Lung (tissue), 12 donors: Measurements from ENCODE around the gene THAP4. TPM values are rescaled to one million over a fixed set of nuclear protein-coding genes. Genes with fewer than 3 reads are reported as not detected.

Experiments used
- ATAC-seq: fragments of 200-7000 bp; cut with Tn5 transposase; one replicate; pipeline ENCODE4 v1.9.1; 2020; ENCODE audit warnings: moderate number of reproducible peaks; ENCODE audit not compliant: insufficient read depth, low FRiP score
- DNase-seq, 3 donors: peaks; one replicate each; pipeline ENCODE4 v3.0.0-alpha.2; 2013 to 2017
- H3K27ac ChIP-seq, 2 donors: one replicate each; pipeline ENCODE4 v1.5.1; 2013; ENCODE audit warnings: mild to moderate bottlenecking in 2 of 2, moderate library complexity in 2 of 2, control low read depth in 1 of 2, inconsistent platforms in 1 of 2, low read depth in 1 of 2, low read length in 1 of 2
- H3K27me3 ChIP-seq, 3 donors: one replicate each; pipeline ENCODE4 v1.5.1; 2013; ENCODE audit warnings: low read length in 2 of 3; ENCODE audit not compliant: control insufficient read depth in 3 of 3, insufficient read depth in 3 of 3
- H3K36me3 ChIP-seq, 4 donors: one replicate each; pipeline ENCODE4 v1.5.1; 2013; ENCODE audit warnings: low read length in 4 of 4, mild to moderate bottlenecking in 1 of 4, moderate library complexity in 1 of 4; ENCODE audit not compliant: control insufficient read depth in 4 of 4, insufficient read depth in 4 of 4
- H3K4me1 ChIP-seq, 5 donors: one replicate each; pipeline ENCODE4 v1.5.1; 2013; ENCODE audit warnings: low read length in 5 of 5, mild to moderate bottlenecking in 2 of 5, moderate library complexity in 1 of 5; ENCODE audit not compliant: control insufficient read depth in 5 of 5, insufficient read depth in 5 of 5
- H3K4me3 ChIP-seq: one replicate; pipeline ENCODE4 v1.5.1; 2013; ENCODE audit warnings: mild to moderate bottlenecking, control low read depth, moderate library complexity
- H3K9ac ChIP-seq, 2 donors: one replicate each; pipeline ENCODE4 v1.5.1; 2013; ENCODE audit warnings: low read length in 2 of 2, control low read depth in 1 of 2; ENCODE audit not compliant: insufficient read depth in 1 of 2
- H3K9me3 ChIP-seq, 4 donors: one replicate each; pipeline ENCODE4 v1.5.1; 2013; ENCODE audit warnings: low read length in 3 of 4, mild to moderate bottlenecking in 1 of 4, moderate library complexity in 1 of 4; ENCODE audit not compliant: control insufficient read depth in 4 of 4, insufficient read depth in 3 of 4
- WGBS, 2 donors: extraction: QIAGEN DNeasy Blood & Tissue Kit; methylation state at CpG; one replicate each; pipeline ENCODE4 v1.1.7; 2013; 5-methylcytosine and 5-hydroxymethylcytosine counted together
- polyA plus RNA-seq, 2 donors: library from polyadenylated mRNA; stranded (reverse); fragments of 200-250 nt; gene quantifications; one replicate each; pipeline ENCODE4 v1.2.1, GENCODE V29; 2013
- total RNA-seq, 2 donors: library from RNA; depleted of rRNA in 1 of 2; stranded (reverse); fragments of >200 nt in 1 of 2; gene quantifications; one replicate each; pipeline ENCODE4 v1.2.1, GENCODE V29; 2014 to 2021
- TF ChIP-seq, protein P1 (sequence below): IDR thresholded peaks from 2 replicates; pipeline ENCODE4 v1.5.1; 2012; ENCODE audit warnings: mild to moderate bottlenecking; ENCODE audit errors: control extremely low read depth, extremely low read depth
- donor health status: control.
- donor health status: control.
- donor health status: Bipolar disorder and iron deficiency.
- donor health status: healthy.
- donor health status: DM: yes; HTN: yes; CAD: no.

The THAP4 gene
- total and polyA plus RNA-seq, 4 donors, result 40.0 to 53.7 (median 45.0) TPM

DNA sequence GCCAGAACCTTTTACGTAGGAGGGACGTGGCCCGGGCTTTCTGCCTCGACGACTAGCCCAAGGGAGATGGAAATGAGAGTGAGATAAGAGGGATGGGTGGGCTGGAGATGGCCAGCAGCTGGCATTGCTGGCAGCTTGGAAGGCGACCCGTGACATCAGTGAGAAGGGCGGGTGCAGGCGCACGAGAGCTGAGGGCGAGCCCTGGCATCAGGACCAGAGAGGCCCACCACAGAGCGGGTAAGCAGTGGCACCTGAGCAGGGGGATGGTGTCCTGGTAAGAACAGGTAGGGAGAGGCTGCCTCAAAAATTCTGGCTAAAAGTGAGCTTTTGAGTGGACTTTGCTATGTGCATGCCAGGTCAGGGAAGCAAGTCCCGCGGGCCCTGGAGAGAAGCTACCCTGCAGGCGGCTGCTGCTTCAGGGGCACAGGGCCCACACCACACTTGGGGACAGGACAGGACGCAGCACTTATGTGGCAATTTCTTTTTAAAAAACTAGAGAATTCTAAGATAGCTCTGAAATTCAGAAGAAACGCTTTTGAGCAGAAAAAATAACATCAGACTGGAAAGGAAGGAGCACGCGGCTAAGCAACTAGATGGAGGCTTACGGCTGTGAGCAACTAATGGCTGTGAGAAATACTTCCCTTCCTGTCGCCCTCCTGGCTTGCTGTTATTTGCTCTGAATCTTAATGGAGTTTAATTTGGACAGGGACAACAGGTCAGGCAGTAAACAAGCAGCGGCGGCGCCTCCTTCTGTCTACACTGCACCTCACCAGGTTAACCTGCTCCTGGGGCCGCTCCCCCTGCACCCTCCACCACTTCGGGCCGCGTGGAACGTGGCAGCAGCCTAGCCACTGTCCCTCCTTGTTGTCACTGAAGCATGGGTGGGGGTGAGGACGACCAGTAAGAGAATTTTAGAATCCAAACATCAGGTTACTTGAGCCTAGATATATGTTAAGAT is 20.5 kb downstream of the THAP4 start:
- 86 to 90% methylated on average over 30 of the region's 30 CpGs for WGBS, 2 donors
- Histone ChIP-seq H3K36me3 (peaks cover 0 to 9% (median 4%) of the 10 kb centered on the region in 4 donors), H3K27me3 (no peaks in the 10 kb centered on the region), H3K9me3 (no peaks in the 10 kb centered on the region), H3K4me3 (no peak overlapping the region), H3K9ac (no peak overlapping the region), H3K4me1 (peaks cover 0 to 35% (median 9%) of the 10 kb centered on the region in 5 donors), H3K27ac (no peak overlapping the region)
- DNase-seq (no peak), ATAC-seq (no peak)
- TF ChIP-seq, protein P1, sequence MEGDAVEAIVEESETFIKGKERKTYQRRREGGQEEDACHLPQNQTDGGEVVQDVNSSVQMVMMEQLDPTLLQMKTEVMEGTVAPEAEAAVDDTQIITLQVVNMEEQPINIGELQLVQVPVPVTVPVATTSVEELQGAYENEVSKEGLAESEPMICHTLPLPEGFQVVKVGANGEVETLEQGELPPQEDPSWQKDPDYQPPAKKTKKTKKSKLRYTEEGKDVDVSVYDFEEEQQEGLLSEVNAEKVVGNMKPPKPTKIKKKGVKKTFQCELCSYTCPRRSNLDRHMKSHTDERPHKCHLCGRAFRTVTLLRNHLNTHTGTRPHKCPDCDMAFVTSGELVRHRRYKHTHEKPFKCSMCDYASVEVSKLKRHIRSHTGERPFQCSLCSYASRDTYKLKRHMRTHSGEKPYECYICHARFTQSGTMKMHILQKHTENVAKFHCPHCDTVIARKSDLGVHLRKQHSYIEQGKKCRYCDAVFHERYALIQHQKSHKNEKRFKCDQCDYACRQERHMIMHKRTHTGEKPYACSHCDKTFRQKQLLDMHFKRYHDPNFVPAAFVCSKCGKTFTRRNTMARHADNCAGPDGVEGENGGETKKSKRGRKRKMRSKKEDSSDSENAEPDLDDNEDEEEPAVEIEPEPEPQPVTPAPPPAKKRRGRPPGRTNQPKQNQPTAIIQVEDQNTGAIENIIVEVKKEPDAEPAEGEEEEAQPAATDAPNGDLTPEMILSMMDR, result no peak

DNA sequence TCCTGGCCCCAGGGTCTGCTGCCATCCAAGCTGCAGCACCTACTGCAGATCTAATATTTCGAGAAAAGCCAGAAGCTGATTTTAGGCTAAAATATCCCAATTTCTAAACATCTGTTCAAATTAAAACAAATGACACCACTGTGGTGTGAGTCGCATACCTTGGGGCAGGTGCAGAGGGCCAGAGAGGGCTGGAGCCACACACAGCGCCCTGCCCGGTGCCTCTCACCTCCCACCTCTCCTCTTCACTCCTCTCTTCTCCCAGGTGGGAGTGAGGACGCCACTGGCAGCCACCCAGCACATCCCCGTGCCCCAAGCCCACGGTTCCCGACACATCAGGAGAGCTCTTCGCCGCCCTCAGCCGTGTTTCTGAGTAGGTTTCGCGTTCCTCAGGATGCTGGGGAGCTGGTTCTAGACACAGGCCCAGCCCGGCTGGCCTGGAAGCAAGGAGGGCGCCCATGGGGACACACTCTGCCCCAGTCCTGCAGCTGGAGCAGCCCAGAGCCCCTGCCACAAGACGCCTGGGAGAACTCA is 21.4 kb downstream of the THAP4 start:
- no peaks in the 10 kb centered on the region for H3K27me3 ChIP-seq
- TF ChIP-seq, protein P1, result no peak
- H3K9ac ChIP-seq, result no peak overlapping the region
- WGBS, 2 donors, result 92 to 96% methylated on average over 16 of the region's 16 CpGs
- ATAC-seq, result no peak
- H3K36me3 ChIP-seq, result peaks cover 0 to 8% (median 4%) of the 10 kb centered on the region in 4 donors
- DNase-seq, result no peak
- H3K4me1 ChIP-seq, result peaks cover 0 to 43% (median 10%) of the 10 kb centered on the region in 5 donors
- H3K27ac ChIP-seq, result no peak overlapping the region
- no peaks in the 10 kb centered on the region for H3K9me3 ChIP-seq
- H3K4me3 ChIP-seq, result no peak overlapping the region

DNA sequence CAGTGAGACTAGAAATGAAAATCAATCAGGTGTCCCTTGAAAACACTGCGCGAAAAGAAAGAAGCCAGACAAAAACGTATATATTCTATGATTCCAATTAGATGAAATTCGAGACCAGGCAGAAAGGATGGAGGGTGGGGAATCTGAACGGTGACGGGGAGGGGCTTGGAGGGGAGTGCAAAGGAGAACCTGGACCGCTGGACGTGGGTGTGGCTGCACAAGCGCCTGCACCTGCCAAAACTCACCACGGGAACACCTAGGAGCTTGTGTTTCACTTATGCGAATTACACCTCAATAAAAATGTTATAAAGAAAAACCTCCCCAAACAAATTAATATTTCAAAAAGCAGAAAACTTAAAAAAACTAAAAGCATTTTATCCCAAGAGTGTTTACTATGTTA is 21.9 kb downstream of the THAP4 start:
- TF ChIP-seq, protein P1, result no peak
- peaks cover 0 to 46% (median 13%) of the 10 kb centered on the region in 5 donors for H3K4me1 ChIP-seq
- DNase-seq (no peak), ATAC-seq (no peak)
- no peak overlapping the region for H3K27ac ChIP-seq
- H3K9ac ChIP-seq, result no peak overlapping the region
- H3K4me3 ChIP-seq, result no peak overlapping the region
- peaks cover 0 to 3% (median 2%) of the 10 kb centered on the region in 4 donors for H3K36me3 ChIP-seq
- 83 to 90% methylated on average over 11 of the region's 11 CpGs for WGBS, 2 donors
- H3K9me3 ChIP-seq, result no peaks in the 10 kb centered on the region
- no peaks in the 10 kb centered on the region for H3K27me3 ChIP-seq
